DOHH2 (cell line): ENCODE data around the gene BANK1.

ENCODE experiments used
- EZH2phosphoT487 ChIP-seq: fragments of 200-600 bp; sonication (generic); IDR thresholded peaks from 2 replicates; pipeline ENCODE4 v1.6.1; 2017; ENCODE audit warnings: borderline replicate concordance, mild to moderate bottlenecking, antibody characterized with exemption, low read length, moderate library complexity, mixed read lengths
- TF ChIP-seq, protein P1 (sequence below): fragments of 200-600 bp; sonication (generic); IDR thresholded peaks from one replicate; pipeline ENCODE4 v1.5.1; 2014; ENCODE audit warnings: antibody characterized with exemption, mild to moderate bottlenecking, low read depth, low read length; ENCODE audit not compliant: poor library complexity, severe bottlenecking

- TF ChIP-seq, protein P1, sequence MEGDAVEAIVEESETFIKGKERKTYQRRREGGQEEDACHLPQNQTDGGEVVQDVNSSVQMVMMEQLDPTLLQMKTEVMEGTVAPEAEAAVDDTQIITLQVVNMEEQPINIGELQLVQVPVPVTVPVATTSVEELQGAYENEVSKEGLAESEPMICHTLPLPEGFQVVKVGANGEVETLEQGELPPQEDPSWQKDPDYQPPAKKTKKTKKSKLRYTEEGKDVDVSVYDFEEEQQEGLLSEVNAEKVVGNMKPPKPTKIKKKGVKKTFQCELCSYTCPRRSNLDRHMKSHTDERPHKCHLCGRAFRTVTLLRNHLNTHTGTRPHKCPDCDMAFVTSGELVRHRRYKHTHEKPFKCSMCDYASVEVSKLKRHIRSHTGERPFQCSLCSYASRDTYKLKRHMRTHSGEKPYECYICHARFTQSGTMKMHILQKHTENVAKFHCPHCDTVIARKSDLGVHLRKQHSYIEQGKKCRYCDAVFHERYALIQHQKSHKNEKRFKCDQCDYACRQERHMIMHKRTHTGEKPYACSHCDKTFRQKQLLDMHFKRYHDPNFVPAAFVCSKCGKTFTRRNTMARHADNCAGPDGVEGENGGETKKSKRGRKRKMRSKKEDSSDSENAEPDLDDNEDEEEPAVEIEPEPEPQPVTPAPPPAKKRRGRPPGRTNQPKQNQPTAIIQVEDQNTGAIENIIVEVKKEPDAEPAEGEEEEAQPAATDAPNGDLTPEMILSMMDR = no peak
- TF ChIP-seq EZH2phosphoT487 = no peak
Observed at GRCh38 chr4:101833480-101833879, 43.0 kb downstream of the BANK1 start.
